Liver (tissue), 3 donors: ENCODE data around the gene CD109.

Experiments used
- CTCF ChIP-seq: fragments of 150-350 bp; IDR thresholded peaks from 2 replicates; pipeline ENCODE4 v1.5.1; 2017; ENCODE audit warnings: improper control_type of control experiment, low read depth, low read length; ENCODE audit not compliant: missing input control
- EGR1 ChIP-seq, 2 donors: IDR thresholded peaks; 2 replicates each; pipeline ENCODE4 v1.6.1; 2016 to 2018; ENCODE audit warnings: antibody characterized with exemption in 2 of 2, low read depth in 2 of 2
- GABPA ChIP-seq, 2 donors: IDR thresholded peaks in 1 of 2; conservative IDR thresholded peaks in 1 of 2; 2 replicates each; pipeline ENCODE4 v1.6.1; 2016; ENCODE audit warnings: antibody characterized with exemption in 2 of 2, mild to moderate bottlenecking in 1 of 2, moderate library complexity in 1 of 2
- donor health status: healthy.
- donor health status: healthy.

GRCh38 chr6:73746787-73747186, 50.8 kb downstream of the CD109 start:
- TF ChIP-seq GABPA (IDR thresholded peaks at IDR 0.05 in 1 of 2, conservative IDR thresholded peaks at IDR 0.05 in 1 of 2) (no peak), CTCF (no peak), EGR1 (IDR thresholded peaks at IDR 0.05; ENCODE audit: low read depth in 2 of 2) (no peak)
